IMR-90 (cell line): Measurements from ENCODE around the gene ETS1. TPM values are rescaled to one million over a fixed set of nuclear protein-coding genes. Genes with fewer than 3 reads are reported as not detected.
A peak's percentile ranks its signal among the peaks of the same experiment; 100 is the strongest.

ENCODE experiments used
- ATAC-seq: fragments of 200-7000 bp; cut with Tn5 transposase; 2 replicates; pipeline ENCODE4 v1.9.1; 2020; ENCODE audit warnings: low read depth, mild to moderate bottlenecking, moderate library complexity
- BruUV-seq: library from RNA; stranded (reverse); fragments of 400-500 nt; replicated peaks from 2 replicates; lab custom pipeline; 2021; lab: Mats Ljungman, UMichigan
- CTCF ChIA-PET: fragments of 300-600 bp; formaldehyde crosslinking; extraction: SDS; loops from one replicate; lab custom pipeline; 2021; ENCODE audit warnings: antibody characterized with exemption; lab: Yijun Ruan, JAX
- POLR2A ChIA-PET: fragments of 300-600 bp; sonication (Branson Sonifier 250); formaldehyde crosslinking; loops from one replicate; lab custom pipeline; 2022; ENCODE audit warnings: antibody characterized with exemption; ENCODE audit not compliant: unreplicated experiment; lab: Charles Lee
- DNase-seq: peaks from one replicate; pipeline ENCODE4 v3.0.0; 2013
- H2AFZ ChIP-seq: replicated peaks from 2 replicates; pipeline ENCODE3; 2013; ENCODE audit warnings: low read length, mild to moderate bottlenecking; ENCODE audit not compliant: poor library complexity
- H2AK5ac ChIP-seq: 2 replicates; pipeline ENCODE4 v1.6.1; 2013; ENCODE audit warnings: low read depth, low read length, inconsistent platforms
- H2AK9ac ChIP-seq: replicated peaks from 2 replicates; pipeline ENCODE3; 2013; ENCODE audit warnings: mild to moderate bottlenecking, low read depth, low read length, moderate library complexity; ENCODE audit not compliant: poor library complexity
- H2BK120ac ChIP-seq: 2 replicates; pipeline ENCODE4 v1.6.1; 2013; ENCODE audit warnings: low read depth, low read length, inconsistent platforms
- H2BK15ac ChIP-seq: 3 replicates; pipeline ENCODE4 v1.6.1; 2013; ENCODE audit warnings: low read depth, low read length, inconsistent platforms
- H2BK20ac ChIP-seq: 2 replicates; pipeline ENCODE4 v1.6.1; 2013; ENCODE audit warnings: low read depth, mild to moderate bottlenecking, inconsistent platforms, low read length, moderate library complexity
- H2BK5ac ChIP-seq: 2 replicates; pipeline ENCODE4 v1.6.1; 2013; ENCODE audit warnings: mild to moderate bottlenecking, low read depth, low read length, inconsistent platforms; ENCODE audit not compliant: poor library complexity, severe bottlenecking
- H3K14ac ChIP-seq: replicated peaks from 2 replicates; pipeline ENCODE4 v1.6.1; 2013; ENCODE audit warnings: low read depth, low read length, inconsistent platforms
- H3K18ac ChIP-seq: 2 replicates; pipeline ENCODE4 v1.6.1; 2013; ENCODE audit warnings: low read depth, low read length, control low read depth
- H3K23ac ChIP-seq: 2 replicates; pipeline ENCODE4 v1.6.1; 2013; ENCODE audit warnings: low read depth, low read length, inconsistent platforms
- H3K27ac ChIP-seq: 2 replicates; pipeline ENCODE4 v1.5.1; 2013; ENCODE audit warnings: mild to moderate bottlenecking, control low read depth, low read length; ENCODE audit not compliant: insufficient read depth
- H3K27me3 ChIP-seq: 2 replicates; pipeline ENCODE4 v1.6.1; 2013; ENCODE audit warnings: low read length; ENCODE audit not compliant: control insufficient read depth, insufficient read depth
- H3K36me3 ChIP-seq: 2 replicates; pipeline ENCODE4 v1.6.1; 2013; ENCODE audit warnings: low read length, mixed read lengths; ENCODE audit not compliant: control insufficient read depth, insufficient read depth
- H3K4ac ChIP-seq: 2 replicates; pipeline ENCODE4 v1.6.1; 2013; ENCODE audit warnings: low read depth, low read length, inconsistent platforms
- H3K4me1 ChIP-seq: 2 replicates; pipeline ENCODE4 v1.6.1; 2013; ENCODE audit warnings: low read length, mixed read lengths; ENCODE audit not compliant: control insufficient read depth, insufficient read depth
- H3K4me2 ChIP-seq: 2 replicates; pipeline ENCODE4 v1.6.1; 2013; ENCODE audit warnings: low read depth, mild to moderate bottlenecking, control low read depth, low read length, moderate library complexity
- H3K4me3 ChIP-seq: 2 replicates; pipeline ENCODE4 v1.5.1; 2013; ENCODE audit warnings: low read depth, mild to moderate bottlenecking, control low read depth, low read length, moderate library complexity; ENCODE audit not compliant: insufficient read depth
- H3K56ac ChIP-seq: 2 replicates; pipeline ENCODE4 v1.6.1; 2013; ENCODE audit warnings: low read length, inconsistent platforms; ENCODE audit not compliant: insufficient read depth; ENCODE audit errors: extremely low read depth
- H3K79me1 ChIP-seq, 2 experiments: 2 replicates each; pipeline ENCODE4 v1.6.1; 2013; ENCODE audit warnings: low read length in 2 of 2, inconsistent platforms in 1 of 2, low read depth in 1 of 2
- H3K9ac ChIP-seq: 2 replicates; pipeline ENCODE4 v1.6.1; 2013; ENCODE audit warnings: low read depth, low read length, control low read depth
- H3K9me1 ChIP-seq: 2 replicates; pipeline ENCODE4 v1.6.1; 2013; ENCODE audit warnings: low read length, inconsistent platforms; ENCODE audit not compliant: insufficient read depth
- H3K9me3 ChIP-seq: 2 replicates; pipeline ENCODE4 v1.6.1; 2013; ENCODE audit warnings: low read length; ENCODE audit not compliant: control insufficient read depth, insufficient read depth
- H4K20me1 ChIP-seq: 2 replicates; pipeline ENCODE4 v1.6.1; 2013; ENCODE audit warnings: low read length, inconsistent platforms; ENCODE audit not compliant: insufficient read depth
- H4K5ac ChIP-seq: 2 replicates; pipeline ENCODE4 v1.6.1; 2013; ENCODE audit warnings: mild to moderate bottlenecking, low read depth, low read length, control low read depth
- H4K8ac ChIP-seq, 2 experiments: 2 replicates each; pipeline ENCODE4 v1.6.1; 2013; ENCODE audit warnings: low read depth in 2 of 2, low read length in 2 of 2, control low read depth in 1 of 2, inconsistent platforms in 1 of 2
- H4K91ac ChIP-seq: 2 replicates; pipeline ENCODE4 v1.6.1; 2013; ENCODE audit warnings: low read depth, low read length, inconsistent platforms; ENCODE audit not compliant: insufficient read depth
- FOS ChIP-seq: fragments of 150-350 bp; IDR thresholded peaks from 2 replicates; pipeline ENCODE4 v1.6.1; 2016; ENCODE audit warnings: low read depth, low read length
- MXI1 ChIP-seq: IDR thresholded peaks from 2 replicates; pipeline ENCODE4 v1.6.1; 2012; ENCODE audit warnings: low read depth, mild to moderate bottlenecking, low read length, moderate library complexity, borderline replicate concordance
- WGBS, 2 experiments: methylation state at CpG; one replicate each; pipeline versions ENCODE4 v1.1.5 to v1.1.7; 2013; ENCODE audit warnings: missing lambda C conversion rate in 2 of 2; ENCODE audit not compliant: insufficient read length in 1 of 2; ENCODE audit errors: extremely low coverage in 2 of 2; 5-methylcytosine and 5-hydroxymethylcytosine counted together
- dilution Hi-C: fragments of 300-500 bp; cut with HindIII; formaldehyde crosslinking; loops from one replicate; pipeline ENCODE4 v1.14.3; 2018; ENCODE audit warnings: low sequenced_read_pairs; ENCODE audit not compliant: unreplicated experiment
- in situ Hi-C: fragments of 300-500 bp; cut with MboI; formaldehyde crosslinking; loops from 3 replicates; pipeline ENCODE4 v1.14.3; 2019; ENCODE audit warnings: low sequenced_read_pairs, inconsistent platforms, mixed read lengths
- intact Hi-C: fragments of 100-400 bp; cut with micrococcal nuclease; formaldehyde crosslinking; loops from 2 replicates; pipeline ENCODE4 v1.10.0; 2022
- polyA plus RNA-seq, 3 experiments: library from polyadenylated mRNA; depleted of rRNA; stranded (reverse); fragments of >200 nt; gene quantifications; 2 replicates each; pipeline ENCODE4 v1.2.3, GENCODE V29; 2012; ENCODE audit warnings: low replicate concordance in 1 of 3
- total RNA-seq: library from RNA; depleted of rRNA; stranded (reverse); fragments of >200 nt; gene quantifications from 2 replicates; pipeline ENCODE4 v1.2.3, GENCODE V29; 2012
- TF ChIP-seq, protein P1 (sequence below): conservative IDR thresholded peaks from 2 replicates; pipeline ENCODE4 v1.5.1; 2012; ENCODE audit warnings: mild to moderate bottlenecking, low read depth, low read length, improper control_type of control experiment

Gene ETS1
- total and polyA plus RNA-seq, 2 of the 4 experiments (the other 2 are of a cell fraction), result 41.2 to 56.3 TPM

GRCh38 chr11:128424271-128424711 is 163.1 kb downstream of the ETS1 start:
- ChIA-PET POLR2A (no interaction called here), CTCF (interaction anchor here (1.1 kb wide), 1 partner anchor 11 kb away, joined by 3 read pairs; no protein-coding TSS in a partner anchor)

More at GRCh38 chr11:128424271-128424711, 163.1 kb downstream of the ETS1 start:
- Histone ChIP-seq H2BK20ac (peak overlapping the region; percentile 17; the same call in 1 of the 2 replicates), H3K14ac (peak overlapping the region; percentile 34; the same call in 1 of the 2 replicates), H2AK9ac (no peak overlapping the region), H3K9me1 (peaks cover 36% of the 10 kb centered on the region), H3K56ac (no peak overlapping the region), H2BK120ac (peak overlapping the region; percentile 5; the same call in 1 of the 2 replicates), H3K9me3 (no peaks in the 10 kb centered on the region), H3K27ac (no peak overlapping the region), H3K4me3 (no peak overlapping the region), H3K4ac (0 out of 2 replicates have a peak overlapping the region, but pooled peaks have one; percentile 48), H3K23ac (no peak overlapping the region), H3K4me1 (peaks cover 29% of the 10 kb centered on the region), H2AK5ac (no peak overlapping the region), H3K36me3 (no peaks in the 10 kb centered on the region), H2AFZ (peak overlapping the region; percentile 49), H4K8ac (peak overlapping the region in 1 of 2 experiments; percentile 15; a peak in 1 of 4 replicates), H3K4me2 (no peak overlapping the region), H2BK15ac (peak overlapping the region; percentile 44; the same call in 2 of the 3 replicates), H3K9ac (no peak overlapping the region), H2BK5ac (no peak overlapping the region), H3K79me1 (no peaks in the 10 kb centered on the region), H4K5ac (no peak overlapping the region), H4K91ac (no peak overlapping the region), H3K27me3 (no peaks in the 10 kb centered on the region), H4K20me1 (no peaks in the 10 kb centered on the region), H3K18ac (no peak overlapping the region)
- no peak for ATAC-seq
- intact Hi-C loops, result no loop called here
- DNase-seq, result no peak
- in situ Hi-C loops, result loop anchor here (25.0 kb wide), 1 partner anchor 387 kb away; no protein-coding TSS in a partner anchor
- WGBS, 2 experiments, result 31% methylated on average over 3 of the region's 8 CpGs; no CpG with 5 or more reads in 1 of the 2 experiments
- no peak for TF ChIP-seq FOS
- TF ChIP-seq, protein P1, sequence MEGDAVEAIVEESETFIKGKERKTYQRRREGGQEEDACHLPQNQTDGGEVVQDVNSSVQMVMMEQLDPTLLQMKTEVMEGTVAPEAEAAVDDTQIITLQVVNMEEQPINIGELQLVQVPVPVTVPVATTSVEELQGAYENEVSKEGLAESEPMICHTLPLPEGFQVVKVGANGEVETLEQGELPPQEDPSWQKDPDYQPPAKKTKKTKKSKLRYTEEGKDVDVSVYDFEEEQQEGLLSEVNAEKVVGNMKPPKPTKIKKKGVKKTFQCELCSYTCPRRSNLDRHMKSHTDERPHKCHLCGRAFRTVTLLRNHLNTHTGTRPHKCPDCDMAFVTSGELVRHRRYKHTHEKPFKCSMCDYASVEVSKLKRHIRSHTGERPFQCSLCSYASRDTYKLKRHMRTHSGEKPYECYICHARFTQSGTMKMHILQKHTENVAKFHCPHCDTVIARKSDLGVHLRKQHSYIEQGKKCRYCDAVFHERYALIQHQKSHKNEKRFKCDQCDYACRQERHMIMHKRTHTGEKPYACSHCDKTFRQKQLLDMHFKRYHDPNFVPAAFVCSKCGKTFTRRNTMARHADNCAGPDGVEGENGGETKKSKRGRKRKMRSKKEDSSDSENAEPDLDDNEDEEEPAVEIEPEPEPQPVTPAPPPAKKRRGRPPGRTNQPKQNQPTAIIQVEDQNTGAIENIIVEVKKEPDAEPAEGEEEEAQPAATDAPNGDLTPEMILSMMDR, result no peak
- no peak for TF ChIP-seq MXI1
- dilution Hi-C loops, result no loop called here
- BruUV-seq, result no TSS peak
